NT2/D1 (cell line): ENCODE measurements around the gene ZNF534.

Source experiments
- SUZ12 ChIP-seq: IDR thresholded peaks from 2 replicates; pipeline ENCODE4 v1.6.1; 2011; ENCODE audit not compliant: insufficient read length, insufficient read depth; ENCODE audit errors: extremely low read depth
- YY1 ChIP-seq: IDR thresholded peaks from 2 replicates; pipeline ENCODE4 v1.6.1; 2011; ENCODE audit not compliant: insufficient read length, insufficient read depth
- ZNF274 ChIP-seq: IDR thresholded peaks from 2 replicates; pipeline ENCODE4 v1.6.1; 2011; ENCODE audit warnings: mild to moderate bottlenecking, low read depth, low read length

- TF ChIP-seq YY1, result no peak
- no peak for TF ChIP-seq ZNF274
- no peak for TF ChIP-seq SUZ12
These were observed 63.4 kb downstream of the ZNF534 start for GRCh38 chr19:52492201-52492993.
